Measurements from ENCODE around the gene WDR72. TPM values are rescaled to one million over a fixed set of nuclear protein-coding genes. Genes with fewer than 3 reads are reported as not detected.

WDR72 gene
- total and polyA plus RNA-seq, 2 of the 8 experiments (the other 6 are each of a cell fraction or from before 2014, with no cell fraction given) = 1.2 to 1.9 TPM

DNA sequence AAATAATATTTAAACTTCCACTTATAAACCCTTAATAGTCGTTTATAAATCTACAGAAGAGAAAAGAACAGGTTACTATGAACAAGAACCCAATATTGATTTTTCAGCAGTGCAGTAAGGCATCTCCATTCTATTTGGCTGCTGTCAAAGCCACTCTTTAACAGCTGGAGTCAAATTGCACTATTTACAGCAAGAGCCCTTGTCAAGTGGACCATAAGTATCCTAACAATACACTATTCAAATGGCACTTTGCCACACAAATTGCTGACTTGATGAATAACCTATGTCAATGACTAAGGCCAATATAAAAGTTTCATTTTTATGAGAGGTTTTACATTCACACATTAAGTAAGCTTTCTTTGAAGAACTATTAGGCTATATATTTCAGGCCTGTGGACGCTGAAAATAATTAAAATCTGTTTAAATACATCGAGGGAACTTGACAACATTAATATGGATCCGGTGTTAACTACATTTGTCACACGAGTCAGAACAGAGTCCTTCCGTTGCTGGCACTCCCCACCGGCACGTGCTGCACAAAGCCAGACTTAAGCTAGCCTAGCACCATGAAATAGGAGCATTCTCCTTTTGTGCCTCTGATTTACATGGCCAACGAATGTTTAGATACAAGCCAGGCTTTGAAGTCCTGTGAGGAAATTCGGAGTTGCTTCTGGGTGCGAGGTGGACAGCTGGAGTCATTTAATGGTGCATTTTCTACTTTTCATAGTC lies 100.5 kb downstream of the WDR72 start:
- H3K27ac ChIP-seq (ENCODE audit: low read depth, low read length) = no peak overlapping the region
- no peak overlapping the region for H2BK5ac ChIP-seq (ENCODE audit: low read depth, low read length)
- H3K36me3 ChIP-seq (ENCODE audit: control insufficient read depth in 2 of 4, insufficient read depth in 4 of 4, low read length in 3 of 4) = no peaks in the 10 kb centered on the region
- H3K9ac ChIP-seq (replicated peaks in 1 of 4; ENCODE audit: extremely low read depth in 1 of 4, low read depth in 3 of 4, low read length in 3 of 4) = no peak overlapping the region
- no peak overlapping the region for H2BK12ac ChIP-seq (ENCODE audit: low read depth, low read length)
- no peaks in the 10 kb centered on the region for H3K79me1 ChIP-seq (ENCODE audit: low read depth, low read length)
- FAIRE-seq (no peak), DNase-seq (ENCODE audit: low read depth in 1 of 2, low spot score in 2 of 2) (no peak)
- no peak overlapping the region for H3K4ac ChIP-seq (replicated peaks; ENCODE audit: insufficient read length, low read depth, low read length)
- no peak overlapping the region for H3K4me2 ChIP-seq (ENCODE audit: insufficient read depth in 1 of 2, low read depth in 2 of 2, low read length in 2 of 2)
- H3K4me1 ChIP-seq (replicated peaks in 1 of 4; ENCODE audit: control insufficient read depth in 3 of 4, insufficient read depth in 4 of 4, low read length in 3 of 4) = peaks cover 0 to 4% (median 0%) of the 10 kb centered on the region in 4 experiments; a peak in 1 of 7 replicates
- 77% methylated on average over 11 of the region's 11 CpGs; no CpG with 5 or more reads in 1 of the 2 experiments for WGBS, 2 experiments (ENCODE audit: extremely low coverage in 1 of 2, insufficient coverage in 1 of 2, insufficient read length in 1 of 2, insufficient replicate concordance in 2 of 2, low coverage in 1 of 2, low lambda C conversion rate in 2 of 2, missing lambda C conversion rate in 1 of 2)
- H3K56ac ChIP-seq (replicated peaks; ENCODE audit: insufficient read length, low read depth, low read length) = no peak overlapping the region
- H3K9me3 ChIP-seq (ENCODE audit: insufficient read depth in 2 of 2, low read depth in 1 of 2, low read length in 1 of 2) = no peaks in the 10 kb centered on the region
- no peak overlapping the region for H2AK5ac ChIP-seq (ENCODE audit: low read depth, low read length)
- H4K91ac ChIP-seq (replicated peaks; ENCODE audit: insufficient read length, low read length) = no peak overlapping the region
- no peak overlapping the region for H2AFZ ChIP-seq (ENCODE audit: low read length)
- no peak overlapping the region for H2BK120ac ChIP-seq (replicated peaks; ENCODE audit: low read depth, low read length)
- ChIA-PET CTCF (ENCODE audit: partially characterized antibody) (interaction anchor here (0.9 to 1.2 kb wide), 2 partner anchors 47 to 147 kb away, joined by 3 read pairs; no protein-coding TSS in a partner anchor), POLR2A (ENCODE audit: partially characterized antibody) (interaction anchor here (1.2 kb wide), 1 partner anchor 10 kb away, joined by 4 read pairs; no protein-coding TSS in a partner anchor)
- no peaks in the 10 kb centered on the region for H3K23me2 ChIP-seq (ENCODE audit: low read depth, low read length)
- H2BK20ac ChIP-seq (ENCODE audit: low read length) = no peak overlapping the region
- H3K4me3 ChIP-seq (ENCODE audit: extremely low read depth in 1 of 4, insufficient read depth in 2 of 4, low read depth in 3 of 4, low read length in 4 of 4) = no peak overlapping the region
- H4K5ac ChIP-seq (ENCODE audit: insufficient read length, low read depth, low read length) = no peak overlapping the region
- H3K23ac ChIP-seq (ENCODE audit: insufficient read length) = no peak overlapping the region
- H3K14ac ChIP-seq (ENCODE audit: insufficient read length) = no peak overlapping the region
- H4K8ac ChIP-seq (ENCODE audit: extremely low read depth, insufficient read depth, low read length) = no peak overlapping the region
- H3K79me2 ChIP-seq (ENCODE audit: control insufficient read depth in 1 of 2, insufficient read depth in 2 of 2, low read length in 2 of 2) = no peaks in the 10 kb centered on the region
- H4K20me1 ChIP-seq (replicated peaks in 1 of 2; ENCODE audit: control insufficient read depth in 1 of 2, insufficient read depth in 2 of 2, low read length in 2 of 2) = no peaks in the 10 kb centered on the region
- H2BK15ac ChIP-seq (ENCODE audit: low read length) = no peak overlapping the region
- no peaks in the 10 kb centered on the region for H3K27me3 ChIP-seq (replicated peaks in 1 of 4; ENCODE audit: control insufficient read depth in 3 of 4, extremely low read depth in 1 of 4, insufficient read depth in 3 of 4, low read length in 3 of 4)
- no peak overlapping the region for H3K18ac ChIP-seq (ENCODE audit: extremely low read depth, low read length)
- TF ChIP-seq BCL11A (IDR thresholded peaks at IDR 0.05; ENCODE audit: low read depth in 2 of 2, low read length in 2 of 2) = no peak
- no peak for TF ChIP-seq SP1 (IDR thresholded peaks at IDR 0.05; ENCODE audit: low read depth, low read length)
- TF ChIP-seq, protein P1, sequence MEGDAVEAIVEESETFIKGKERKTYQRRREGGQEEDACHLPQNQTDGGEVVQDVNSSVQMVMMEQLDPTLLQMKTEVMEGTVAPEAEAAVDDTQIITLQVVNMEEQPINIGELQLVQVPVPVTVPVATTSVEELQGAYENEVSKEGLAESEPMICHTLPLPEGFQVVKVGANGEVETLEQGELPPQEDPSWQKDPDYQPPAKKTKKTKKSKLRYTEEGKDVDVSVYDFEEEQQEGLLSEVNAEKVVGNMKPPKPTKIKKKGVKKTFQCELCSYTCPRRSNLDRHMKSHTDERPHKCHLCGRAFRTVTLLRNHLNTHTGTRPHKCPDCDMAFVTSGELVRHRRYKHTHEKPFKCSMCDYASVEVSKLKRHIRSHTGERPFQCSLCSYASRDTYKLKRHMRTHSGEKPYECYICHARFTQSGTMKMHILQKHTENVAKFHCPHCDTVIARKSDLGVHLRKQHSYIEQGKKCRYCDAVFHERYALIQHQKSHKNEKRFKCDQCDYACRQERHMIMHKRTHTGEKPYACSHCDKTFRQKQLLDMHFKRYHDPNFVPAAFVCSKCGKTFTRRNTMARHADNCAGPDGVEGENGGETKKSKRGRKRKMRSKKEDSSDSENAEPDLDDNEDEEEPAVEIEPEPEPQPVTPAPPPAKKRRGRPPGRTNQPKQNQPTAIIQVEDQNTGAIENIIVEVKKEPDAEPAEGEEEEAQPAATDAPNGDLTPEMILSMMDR (IDR thresholded peaks at IDR 0.05; ENCODE audit: control extremely low read depth in 1 of 3, insufficient read depth in 1 of 3, low read depth in 1 of 3, low read length in 3 of 3) = no peak
- no peak for TF ChIP-seq SRF (IDR thresholded peaks at IDR 0.05; ENCODE audit: low read depth, low read length)
- no peak for TF ChIP-seq HDAC2 (IDR thresholded peaks at IDR 0.05; ENCODE audit: borderline replicate concordance in 1 of 2, low read depth in 2 of 2, low read length in 2 of 2)
- TF ChIP-seq CBX8 (IDR thresholded peaks at IDR 0.05; ENCODE audit: borderline replicate concordance, low read depth, low read length) = no peak
- no peak for TF ChIP-seq BRCA1 (IDR thresholded peaks at IDR 0.05; ENCODE audit: low read depth, low read length)
- no peak for TF ChIP-seq JUND (IDR thresholded peaks at IDR 0.05; ENCODE audit: low read length)
- TF ChIP-seq GTF2F1 (IDR thresholded peaks at IDR 0.05; ENCODE audit: borderline replicate concordance, low read depth, low read length) = no peak
- TF ChIP-seq HDAC6 (IDR thresholded peaks at IDR 0.05; ENCODE audit: low read depth, low read length) = no peak
